ENCODE data around the gene HELT. TPM values are rescaled to one million over a fixed set of nuclear protein-coding genes. Genes with fewer than 3 reads are reported as not detected.

Gene HELT
- total and polyA plus RNA-seq, 2 donors (not counting 3 experiments of a cell fraction or from before 2014, with no cell fraction given): not detected

DNA sequence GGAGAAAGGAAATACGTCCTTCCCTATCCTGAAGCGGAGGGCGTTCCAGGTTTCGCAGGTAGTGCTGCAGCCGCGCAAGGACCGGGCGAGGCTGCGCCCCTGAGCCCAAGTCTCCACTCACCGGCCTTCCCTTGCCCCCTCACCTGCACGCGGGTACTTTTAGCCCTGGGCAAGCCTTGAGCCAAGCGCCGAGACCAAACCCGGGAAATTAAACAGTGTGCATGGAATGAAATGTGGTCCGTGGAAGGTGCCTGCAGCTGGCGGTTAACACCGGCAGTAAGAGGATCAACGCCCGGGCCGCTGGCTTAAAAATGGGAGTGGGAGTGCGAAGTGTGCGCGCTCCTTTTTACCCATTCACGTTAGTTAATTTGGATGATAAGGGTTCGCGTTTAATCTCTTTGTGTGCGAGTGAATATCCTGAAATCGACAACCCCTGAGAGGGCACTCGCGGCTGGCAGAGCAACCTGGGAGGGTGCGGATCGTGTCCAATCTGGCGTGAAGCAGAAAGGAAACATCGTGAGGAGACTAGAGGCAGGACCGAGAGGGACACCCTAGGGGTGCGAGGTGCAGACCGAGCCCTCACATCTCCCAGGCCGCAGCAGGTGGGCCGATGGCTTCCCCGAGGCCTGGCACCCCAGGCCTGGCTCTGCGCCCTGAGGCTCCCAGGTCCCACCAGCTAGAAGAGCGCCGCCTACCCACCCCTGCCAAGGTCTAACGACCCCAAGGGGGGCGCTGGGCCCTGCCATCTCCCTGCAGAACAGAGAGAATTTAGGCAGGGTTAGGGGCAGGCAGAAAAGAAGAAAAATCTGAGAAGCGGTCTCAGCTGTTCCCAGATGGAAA is 2.0 kb upstream of the HELT start:
- no peak overlapping the region for H3K27ac ChIP-seq (ENCODE audit: insufficient read depth, low read depth, low read length)
- no peaks in the 10 kb centered on the region for H3K9me1 ChIP-seq (replicated peaks; ENCODE audit: control insufficient read depth, extremely low read depth, insufficient read depth, low read length)
- TF ChIP-seq FOS (IDR thresholded peaks at IDR 0.05; ENCODE audit: borderline replicate concordance, insufficient read depth, low read length) (no peak), MYC (IDR thresholded peaks at IDR 0.05; ENCODE audit: low read depth, low read length) (no peak), GATA2 (IDR thresholded peaks at IDR 0.05; ENCODE audit: insufficient read depth, insufficient read length, low read depth, low read length) (no peak), EZH2 (IDR thresholded peaks at IDR 0.05; ENCODE audit: borderline replicate concordance, low read depth, low read length, severe bottlenecking) (no peak), POLR2A (IDR thresholded peaks at IDR 0.05; ENCODE audit: low read depth, low read length) (no peak), MAX (IDR thresholded peaks at IDR 0.05; ENCODE audit: insufficient read depth, insufficient read length) (no peak), POLR2AphosphoS5 (IDR thresholded peaks at IDR 0.05; ENCODE audit: insufficient read depth, low read depth, low read length) (no peak), JUN (IDR thresholded peaks at IDR 0.05; ENCODE audit: borderline replicate concordance, insufficient read depth, insufficient read length, low read depth) (no peak)
- TF ChIP-seq, protein P1, sequence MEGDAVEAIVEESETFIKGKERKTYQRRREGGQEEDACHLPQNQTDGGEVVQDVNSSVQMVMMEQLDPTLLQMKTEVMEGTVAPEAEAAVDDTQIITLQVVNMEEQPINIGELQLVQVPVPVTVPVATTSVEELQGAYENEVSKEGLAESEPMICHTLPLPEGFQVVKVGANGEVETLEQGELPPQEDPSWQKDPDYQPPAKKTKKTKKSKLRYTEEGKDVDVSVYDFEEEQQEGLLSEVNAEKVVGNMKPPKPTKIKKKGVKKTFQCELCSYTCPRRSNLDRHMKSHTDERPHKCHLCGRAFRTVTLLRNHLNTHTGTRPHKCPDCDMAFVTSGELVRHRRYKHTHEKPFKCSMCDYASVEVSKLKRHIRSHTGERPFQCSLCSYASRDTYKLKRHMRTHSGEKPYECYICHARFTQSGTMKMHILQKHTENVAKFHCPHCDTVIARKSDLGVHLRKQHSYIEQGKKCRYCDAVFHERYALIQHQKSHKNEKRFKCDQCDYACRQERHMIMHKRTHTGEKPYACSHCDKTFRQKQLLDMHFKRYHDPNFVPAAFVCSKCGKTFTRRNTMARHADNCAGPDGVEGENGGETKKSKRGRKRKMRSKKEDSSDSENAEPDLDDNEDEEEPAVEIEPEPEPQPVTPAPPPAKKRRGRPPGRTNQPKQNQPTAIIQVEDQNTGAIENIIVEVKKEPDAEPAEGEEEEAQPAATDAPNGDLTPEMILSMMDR (IDR thresholded peaks at IDR 0.05; ENCODE audit: extremely low read depth in 1 of 2, insufficient read depth in 1 of 2, low read depth in 1 of 2, low read length in 2 of 2): no peak
- DNase-seq (ENCODE audit: low read depth, low spot score) (no peak), FAIRE-seq (no peak)
- H4K20me1 ChIP-seq (replicated peaks; ENCODE audit: control insufficient read depth, extremely low read depth, insufficient read depth, low read length): no peaks in the 10 kb centered on the region
- H2AFZ ChIP-seq (ENCODE audit: low read depth, low read length): no peak overlapping the region
- H3K4me1 ChIP-seq (ENCODE audit: control insufficient read depth, extremely low read depth, insufficient read depth, low read length): no peaks in the 10 kb centered on the region
- no peaks in the 10 kb centered on the region for H3K9me3 ChIP-seq (replicated peaks; ENCODE audit: control insufficient read depth, insufficient read depth, low read length)
- no peaks in the 10 kb centered on the region for H3K36me3 ChIP-seq (ENCODE audit: control insufficient read depth in 2 of 2, extremely low read depth in 1 of 2, insufficient read depth in 2 of 2, low read length in 2 of 2)
- no peaks in the 10 kb centered on the region for H3K79me2 ChIP-seq (ENCODE audit: control insufficient read depth, insufficient read depth, low read length)
- intact Hi-C loops (cut with micrococcal nuclease) (no loop called here), dilution Hi-C loops (cut with MboI; ENCODE audit: extremely low pct_ligation_motif_present, low sequenced_read_pairs) (no loop called here)
- BruUV-seq (replicated peaks): no TSS peak
- H3K4me2 ChIP-seq (ENCODE audit: insufficient read depth, low read length): no peak overlapping the region
- H3K27me3 ChIP-seq (ENCODE audit: control insufficient read depth in 2 of 2, insufficient read depth in 2 of 2, low read length in 2 of 2): peaks cover 79 to 88% of the 10 kb centered on the region in 2 experiments
- CTCF ChIA-PET: interaction anchor here (1.0 to 1.4 kb wide), 2 partner anchors 8 to 12 kb away, joined by 3 to 4 read pairs; no protein-coding TSS in a partner anchor
- H3K9ac ChIP-seq (replicated peaks; ENCODE audit: extremely low read depth, insufficient read depth, low read length): no peak overlapping the region
- POLR2A ChIA-PET: no interaction called here
- no peak overlapping the region for H3K4me3 ChIP-seq (replicated peaks in 1 of 3; ENCODE audit: insufficient read depth in 1 of 3, low read depth in 1 of 3, low read length in 3 of 3)

Data from endothelial cell of umbilical vein (primary cell).